ENCODE measurements around the gene ALDH2.

Gene ALDH2

GRCh38 chr12:111773801-111774551 lies 7.2 kb downstream of the ALDH2 start:
- no CpG with 5 or more reads among the region's 17 CpGs for WGBS (ENCODE audit: insufficient coverage, insufficient read length)
- Histone ChIP-seq H3K9me3 (ENCODE audit: control insufficient read depth, insufficient read depth, low read length) (no peaks in the 10 kb centered on the region), H3K36me3 (ENCODE audit: control insufficient read depth, insufficient read depth, low read length) (no peaks in the 10 kb centered on the region), H3K4me1 (ENCODE audit: control insufficient read depth, insufficient read depth, low read length) (no peaks in the 10 kb centered on the region), H3K27ac (ENCODE audit: low read length) (no peak overlapping the region), H3K27me3 (ENCODE audit: control insufficient read depth, insufficient read depth, low read length) (no peaks in the 10 kb centered on the region), H3K4me3 (ENCODE audit: low read length) (no peak overlapping the region)
- DNase-seq (ENCODE audit: low read depth, low spot score) = no peak

- WGBS (ENCODE audit: insufficient coverage, insufficient read length) = no CpG with 5 or more reads among the region's 15 CpGs
- no peak for DNase-seq (ENCODE audit: low read depth, low spot score)
- Histone ChIP-seq H3K36me3 (ENCODE audit: control insufficient read depth, insufficient read depth, low read length) (no peaks in the 10 kb centered on the region), H3K27me3 (ENCODE audit: control insufficient read depth, insufficient read depth, low read length) (no peaks in the 10 kb centered on the region), H3K4me3 (ENCODE audit: low read length) (no peak overlapping the region), H3K27ac (ENCODE audit: low read length) (no peak overlapping the region), H3K4me1 (ENCODE audit: control insufficient read depth, insufficient read depth, low read length) (no peaks in the 10 kb centered on the region), H3K9me3 (ENCODE audit: control insufficient read depth, insufficient read depth, low read length) (no peaks in the 10 kb centered on the region)
Measured at GRCh38 chr12:111775205-111776193, 8.8 kb downstream of the ALDH2 start.

GRCh38 chr12:111776836-111777344 lies 10.2 kb downstream of the ALDH2 start:
- Histone ChIP-seq H3K27ac (ENCODE audit: low read length) (no peak overlapping the region), H3K27me3 (ENCODE audit: control insufficient read depth, insufficient read depth, low read length) (no peaks in the 10 kb centered on the region), H3K4me1 (ENCODE audit: control insufficient read depth, insufficient read depth, low read length) (no peaks in the 10 kb centered on the region), H3K9me3 (ENCODE audit: control insufficient read depth, insufficient read depth, low read length) (no peaks in the 10 kb centered on the region), H3K36me3 (ENCODE audit: control insufficient read depth, insufficient read depth, low read length) (peaks cover 4% of the 10 kb centered on the region; the same call in 1 of the 2 replicates), H3K4me3 (ENCODE audit: low read length) (no peak overlapping the region)
- DNase-seq (ENCODE audit: low read depth, low spot score) = no peak
- no CpG with 5 or more reads among the region's 3 CpGs for WGBS (ENCODE audit: insufficient coverage, insufficient read length)

- no CpG with 5 or more reads among the region's 16 CpGs for WGBS (ENCODE audit: insufficient coverage, insufficient read length)
- no peaks in the 10 kb centered on the region for H3K4me1 ChIP-seq (ENCODE audit: control insufficient read depth, insufficient read depth, low read length)
Measured at GRCh38 chr12:111777345-111778045, 10.8 kb downstream of the ALDH2 start.

GRCh38 chr12:111780166-111780565 lies 13.4 kb downstream of the ALDH2 start:
- H3K9me3 ChIP-seq (ENCODE audit: control insufficient read depth, insufficient read depth, low read length) = no peaks in the 10 kb centered on the region
- H3K27me3 ChIP-seq (ENCODE audit: control insufficient read depth, insufficient read depth, low read length) = no peaks in the 10 kb centered on the region
- H3K27ac ChIP-seq (ENCODE audit: low read length) = no peak overlapping the region
- DNase-seq (ENCODE audit: low read depth, low spot score) = no peak
- no peak overlapping the region for H3K4me3 ChIP-seq (ENCODE audit: low read length)
- no peaks in the 10 kb centered on the region for H3K4me1 ChIP-seq (ENCODE audit: control insufficient read depth, insufficient read depth, low read length)
- WGBS (ENCODE audit: insufficient coverage, insufficient read length) = no CpG with 5 or more reads among the region's 10 CpGs
- H3K36me3 ChIP-seq (ENCODE audit: control insufficient read depth, insufficient read depth, low read length) = peaks cover 8% of the 10 kb centered on the region

More at GRCh38 chr12:111777345-111778045, 10.8 kb downstream of the ALDH2 start:
- Histone ChIP-seq H3K36me3 (ENCODE audit: control insufficient read depth, insufficient read depth, low read length) (peaks cover 4% of the 10 kb centered on the region; the same call in 1 of the 2 replicates), H3K27me3 (ENCODE audit: control insufficient read depth, insufficient read depth, low read length) (no peaks in the 10 kb centered on the region), H3K9me3 (ENCODE audit: control insufficient read depth, insufficient read depth, low read length) (no peaks in the 10 kb centered on the region), H3K27ac (ENCODE audit: low read length) (no peak overlapping the region), H3K4me3 (ENCODE audit: low read length) (no peak overlapping the region)
- no peak for DNase-seq (ENCODE audit: low read depth, low spot score)

- H3K36me3 ChIP-seq (ENCODE audit: control insufficient read depth, insufficient read depth, low read length) = peaks cover 8% of the 10 kb centered on the region
- no peaks in the 10 kb centered on the region for H3K27me3 ChIP-seq (ENCODE audit: control insufficient read depth, insufficient read depth, low read length)
- no peaks in the 10 kb centered on the region for H3K4me1 ChIP-seq (ENCODE audit: control insufficient read depth, insufficient read depth, low read length)
- no peak overlapping the region for H3K27ac ChIP-seq (ENCODE audit: low read length)
- H3K4me3 ChIP-seq (ENCODE audit: low read length) = no peak overlapping the region
- DNase-seq (ENCODE audit: low read depth, low spot score) = no peak
- no CpG with 5 or more reads among the region's 5 CpGs for WGBS (ENCODE audit: insufficient coverage, insufficient read length)
- no peaks in the 10 kb centered on the region for H3K9me3 ChIP-seq (ENCODE audit: control insufficient read depth, insufficient read depth, low read length)
Measured at GRCh38 chr12:111780615-111781014, 13.9 kb downstream of the ALDH2 start.

- Histone ChIP-seq H3K4me3 (ENCODE audit: low read length) (no peak overlapping the region), H3K36me3 (ENCODE audit: control insufficient read depth, insufficient read depth, low read length) (peaks cover 8% of the 10 kb centered on the region), H3K27me3 (ENCODE audit: control insufficient read depth, insufficient read depth, low read length) (no peaks in the 10 kb centered on the region), H3K27ac (ENCODE audit: low read length) (no peak overlapping the region), H3K4me1 (ENCODE audit: control insufficient read depth, insufficient read depth, low read length) (no peaks in the 10 kb centered on the region), H3K9me3 (ENCODE audit: control insufficient read depth, insufficient read depth, low read length) (no peaks in the 10 kb centered on the region)
- WGBS (ENCODE audit: insufficient coverage, insufficient read length) = no CpG with 5 or more reads among the region's 2 CpGs
- no peak for DNase-seq (ENCODE audit: low read depth, low spot score)
Measured at GRCh38 chr12:111781085-111781658, 14.4 kb downstream of the ALDH2 start.

- no CpG with 5 or more reads among the region's 17 CpGs for WGBS (ENCODE audit: insufficient coverage, insufficient read length)
- DNase-seq (ENCODE audit: low read depth, low spot score) = no peak
- Histone ChIP-seq H3K27ac (ENCODE audit: low read length) (no peak overlapping the region), H3K27me3 (ENCODE audit: control insufficient read depth, insufficient read depth, low read length) (no peaks in the 10 kb centered on the region), H3K4me1 (ENCODE audit: control insufficient read depth, insufficient read depth, low read length) (no peaks in the 10 kb centered on the region), H3K9me3 (ENCODE audit: control insufficient read depth, insufficient read depth, low read length) (no peaks in the 10 kb centered on the region), H3K4me3 (ENCODE audit: low read length) (no peak overlapping the region), H3K36me3 (ENCODE audit: control insufficient read depth, insufficient read depth, low read length) (peaks cover 8% of the 10 kb centered on the region)
Measured at GRCh38 chr12:111783046-111783445, 16.3 kb downstream of the ALDH2 start.

GRCh38 chr12:111784953-111785352 lies 18.2 kb downstream of the ALDH2 start:
- no CpG with 5 or more reads among the region's 4 CpGs for WGBS (ENCODE audit: insufficient coverage, insufficient read length)
- peaks cover 10% of the 10 kb centered on the region for H3K36me3 ChIP-seq (ENCODE audit: control insufficient read depth, insufficient read depth, low read length)
- H3K4me1 ChIP-seq (ENCODE audit: control insufficient read depth, insufficient read depth, low read length) = no peaks in the 10 kb centered on the region
- no peak for DNase-seq (ENCODE audit: low read depth, low spot score)
- H3K27me3 ChIP-seq (ENCODE audit: control insufficient read depth, insufficient read depth, low read length) = no peaks in the 10 kb centered on the region
- no peak overlapping the region for H3K27ac ChIP-seq (ENCODE audit: low read length)
- no peak overlapping the region for H3K4me3 ChIP-seq (ENCODE audit: low read length)
- H3K9me3 ChIP-seq (ENCODE audit: control insufficient read depth, insufficient read depth, low read length) = no peaks in the 10 kb centered on the region
